Activated naive CD4-positive, alpha-beta T cell treated with anti-CD3 and anti-CD28 coated beads, Interleukin-2, amount 50 U/mL, for 72 hours (primary cell): Measurements from ENCODE around the gene ZNF19. TPM values are rescaled to one million over a fixed set of nuclear protein-coding genes. Genes with fewer than 3 reads are reported as not detected.
A peak's percentile ranks its signal among the peaks of the same experiment; 100 is the strongest.

ENCODE experiments used
- ATAC-seq, 2 donors: fragments of 150-1000 bp; cut with Tn5 transposase; 2 replicates each; pipeline ENCODE4 v1.10.0; 2021; ENCODE audit warnings: mild to moderate bottlenecking in 2 of 2, moderate library complexity in 2 of 2
- DNase-seq, 2 donors: peaks; one replicate each; pipeline ENCODE4 v3.0.0; 2021 to 2022; ENCODE audit warnings: low spot score in 2 of 2
- H3K27ac Mint-ChIP-seq, 2 donors: one replicate each; pipeline ENCODE4 v1.8.0; 2022; ENCODE audit warnings: mild to moderate bottlenecking in 2 of 2, mixed read lengths in 2 of 2
- H3K36me3 Mint-ChIP-seq, 2 donors: one replicate each; pipeline ENCODE4 v1.8.0; 2022; ENCODE audit warnings: mixed read lengths in 2 of 2
- H3K9me3 Mint-ChIP-seq, 2 donors: one replicate each; pipeline ENCODE4 v1.8.0; 2022; ENCODE audit warnings: mixed read lengths in 2 of 2
- total RNA-seq, 2 donors: library from RNA; stranded (reverse); gene quantifications; one replicate each; pipeline ENCODE4 v1.2.3, GENCODE V29; 2022

The ZNF19 gene
- total RNA-seq, 2 donors from 2014 or later, result 1.1 to 2.4 TPM

- Mint-ChIP-seq H3K27ac (no peak overlapping the region), H3K9me3 (no peaks in the 10 kb centered on the region), H3K36me3 (no peaks in the 10 kb centered on the region)
- DNase-seq (peak in 1 of 2 donors; percentile 57), ATAC-seq (peak; percentile 63 to 66)
Measured at GRCh38 chr16:71499775-71500364, 10.7 kb upstream of the ZNF19 start.

DNA sequence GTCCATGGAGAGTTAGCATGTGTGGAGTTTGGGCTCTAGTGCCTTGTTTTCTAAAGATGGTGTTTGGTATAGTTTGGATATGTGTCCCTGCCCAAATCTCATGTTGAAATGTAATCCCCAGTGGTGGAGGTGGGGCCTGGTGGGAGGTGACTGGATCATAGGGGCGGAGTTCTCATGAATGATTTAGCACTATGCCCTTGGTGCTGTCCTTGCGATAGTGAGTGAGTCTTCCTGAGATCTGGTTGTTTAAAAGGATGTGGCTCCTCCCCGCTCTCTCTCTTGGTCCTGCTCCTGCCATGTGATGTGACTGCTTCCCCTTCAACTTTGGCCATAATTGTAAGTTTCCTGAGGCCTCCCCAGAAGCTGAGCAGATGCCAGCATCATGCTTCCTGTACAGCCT, 8.9 kb upstream of the ZNF19 start:
- no peaks in the 10 kb centered on the region for H3K9me3 Mint-ChIP-seq
- no peaks in the 10 kb centered on the region for H3K36me3 Mint-ChIP-seq
- DNase-seq (no peak), ATAC-seq (no peak)
- no peak overlapping the region for H3K27ac Mint-ChIP-seq

DNA sequence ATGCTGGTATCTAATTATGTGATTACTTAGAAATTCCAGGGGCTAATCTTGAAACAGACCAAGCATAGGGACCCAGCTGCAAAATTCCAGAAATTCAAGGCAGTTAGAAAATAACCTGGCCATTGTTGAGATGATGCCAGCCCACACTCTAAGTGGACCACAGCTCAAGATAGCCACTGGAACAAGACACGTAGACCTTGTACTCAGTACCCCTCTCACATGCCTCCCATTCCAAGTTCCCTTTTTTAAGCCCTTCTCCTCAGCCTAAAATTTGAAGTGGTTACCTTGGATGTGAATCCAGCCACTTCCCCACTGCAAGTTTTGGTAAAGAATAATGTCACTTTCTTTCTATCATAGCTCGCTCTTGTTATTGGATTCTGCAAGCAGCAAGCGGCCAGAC, 4.1 kb upstream of the ZNF19 start:
- no peak for DNase-seq
- no peaks in the 10 kb centered on the region for H3K9me3 Mint-ChIP-seq
- no peak overlapping the region for H3K27ac Mint-ChIP-seq
- ATAC-seq, result no peak
- no peaks in the 10 kb centered on the region for H3K36me3 Mint-ChIP-seq

DNA sequence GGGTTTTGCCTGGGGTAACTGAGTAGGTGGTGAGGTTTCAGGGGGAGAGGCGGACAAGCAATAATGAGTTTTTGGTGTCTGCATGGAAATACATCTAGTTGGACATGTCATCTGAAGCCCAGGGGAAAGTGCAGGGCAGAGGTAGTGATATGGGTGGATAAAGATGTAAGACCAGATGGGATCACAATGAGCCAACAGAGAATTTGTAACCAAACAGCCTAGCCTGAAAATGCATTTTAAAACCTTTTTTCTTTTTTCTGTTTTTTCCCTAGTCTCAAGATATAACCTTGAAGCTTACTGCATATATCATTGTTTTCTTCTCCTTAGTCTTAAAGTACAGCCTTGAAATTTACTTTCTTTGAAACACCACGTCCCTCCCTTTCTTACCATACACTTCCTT, 3.7 kb upstream of the ZNF19 start:
- Mint-ChIP-seq H3K36me3 (no peaks in the 10 kb centered on the region), H3K27ac (no peak overlapping the region), H3K9me3 (no peaks in the 10 kb centered on the region)
- no peak for ATAC-seq
- no peak for DNase-seq

GRCh38 chr16:71491054-71491453, 1.9 kb upstream of the ZNF19 start:
- ATAC-seq (no peak), DNase-seq (no peak)
- Mint-ChIP-seq H3K36me3 (no peaks in the 10 kb centered on the region), H3K9me3 (no peaks in the 10 kb centered on the region), H3K27ac (no peak overlapping the region)

- ATAC-seq (no peak), DNase-seq (no peak)
- Mint-ChIP-seq H3K27ac (no peak overlapping the region), H3K36me3 (no peaks in the 10 kb centered on the region), H3K9me3 (no peaks in the 10 kb centered on the region)
Measured at GRCh38 chr16:71490361-71490760, 1.2 kb upstream of the ZNF19 start.

DNA sequence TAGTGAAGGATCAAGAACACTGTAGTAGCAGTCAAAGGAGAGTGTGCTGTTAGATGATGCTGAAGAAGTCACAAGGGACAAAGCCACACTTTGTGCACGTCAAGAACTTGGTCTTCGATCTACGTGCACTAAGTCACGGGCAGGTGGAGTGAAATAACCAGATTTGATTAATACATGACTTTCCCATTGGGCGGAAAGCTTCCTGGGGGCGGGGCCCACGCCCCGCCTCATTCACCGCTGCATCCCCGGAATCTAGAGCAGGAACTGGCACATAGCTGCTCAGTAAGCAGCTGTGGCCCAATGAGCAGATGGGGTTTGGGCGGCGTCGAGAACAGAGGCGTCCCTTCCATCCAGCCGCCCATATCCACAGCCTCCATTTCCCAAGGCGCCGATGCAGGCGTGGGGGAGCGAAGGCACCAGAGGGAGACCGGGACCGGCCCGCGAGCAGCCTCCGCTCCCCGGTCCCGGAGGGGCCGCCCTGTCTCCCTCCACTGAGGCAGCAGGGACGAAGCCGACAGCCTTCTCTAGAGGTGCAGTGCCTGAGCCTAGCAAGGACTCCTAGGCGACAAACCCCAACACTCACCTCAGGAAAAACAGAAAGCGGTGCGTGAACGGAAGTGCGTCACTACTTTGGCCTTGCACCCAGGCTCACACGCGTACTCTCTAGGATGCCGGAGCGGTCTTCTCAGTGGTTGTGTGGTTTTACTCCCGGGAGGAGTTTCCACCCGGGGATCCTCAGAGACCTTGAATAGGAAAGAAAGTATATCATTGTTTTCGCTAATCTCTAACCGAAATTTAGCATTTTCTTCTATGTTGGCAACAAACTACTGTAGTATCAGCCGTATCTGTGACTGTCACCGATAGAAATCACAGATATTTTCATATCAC, 4.9 kb downstream of the ZNF19 start:
- peak; percentile 69 to 87 for DNase-seq
- Mint-ChIP-seq H3K27ac (peak overlapping the region; percentile 82 to 93), H3K9me3 (no peaks in the 10 kb centered on the region), H3K36me3 (peaks cover 0 to 7% of the 10 kb centered on the region in 2 donors)
- peak; percentile 94 for ATAC-seq

DNA sequence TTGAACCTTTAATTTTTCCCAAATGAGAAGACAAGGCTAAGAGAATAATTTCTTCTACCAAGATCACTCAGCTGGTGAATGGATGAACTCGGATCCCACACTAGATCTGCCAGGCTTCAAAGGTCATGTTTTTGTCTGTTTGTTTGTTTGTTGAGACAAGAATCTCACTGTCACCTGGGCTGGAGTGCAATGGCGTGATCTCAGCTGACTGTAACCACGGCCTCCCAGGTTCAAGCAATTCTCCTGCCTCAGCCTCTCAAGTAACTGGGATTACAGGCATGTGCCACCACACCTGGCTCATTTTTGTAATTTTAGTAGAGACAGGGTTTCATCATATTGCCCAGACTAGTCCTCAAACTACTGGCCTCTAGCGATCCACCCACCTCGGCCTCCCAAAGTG, 6.6 kb downstream of the ZNF19 start:
- H3K9me3 Mint-ChIP-seq, result no peaks in the 10 kb centered on the region
- H3K27ac Mint-ChIP-seq, result no peak overlapping the region
- DNase-seq (no peak), ATAC-seq (no peak)
- peaks cover 0 to 7% of the 10 kb centered on the region in 2 donors for H3K36me3 Mint-ChIP-seq

DNA sequence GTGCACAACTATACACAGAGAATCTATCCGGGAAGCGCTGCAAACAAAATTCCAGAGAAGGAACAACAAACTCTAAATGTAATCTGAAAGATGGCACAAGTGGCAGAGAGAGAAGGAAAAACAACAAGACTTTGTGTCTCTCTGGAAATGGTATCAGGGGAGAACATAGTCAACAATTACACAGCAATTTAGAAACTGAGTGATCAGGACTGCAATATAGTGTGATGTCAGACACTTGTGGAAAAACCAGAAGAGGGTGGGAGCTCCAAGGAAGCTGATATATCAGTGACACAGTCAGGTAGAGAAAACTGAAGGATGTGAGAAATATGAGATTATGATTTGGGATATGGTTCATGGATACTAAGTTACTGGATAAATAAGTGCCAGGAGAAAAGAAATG, 8.2 kb downstream of the ZNF19 start:
- no peaks in the 10 kb centered on the region for H3K9me3 Mint-ChIP-seq
- H3K36me3 Mint-ChIP-seq, result peaks cover 3 to 7% of the 10 kb centered on the region in 2 donors
- peak overlapping the region in 1 of 2 donors; percentile 9 for H3K27ac Mint-ChIP-seq
- DNase-seq (no peak), ATAC-seq (no peak)

- no peak for DNase-seq
Measured at GRCh38 chr16:71479420-71479819, 9.7 kb downstream of the ZNF19 start.

DNA sequence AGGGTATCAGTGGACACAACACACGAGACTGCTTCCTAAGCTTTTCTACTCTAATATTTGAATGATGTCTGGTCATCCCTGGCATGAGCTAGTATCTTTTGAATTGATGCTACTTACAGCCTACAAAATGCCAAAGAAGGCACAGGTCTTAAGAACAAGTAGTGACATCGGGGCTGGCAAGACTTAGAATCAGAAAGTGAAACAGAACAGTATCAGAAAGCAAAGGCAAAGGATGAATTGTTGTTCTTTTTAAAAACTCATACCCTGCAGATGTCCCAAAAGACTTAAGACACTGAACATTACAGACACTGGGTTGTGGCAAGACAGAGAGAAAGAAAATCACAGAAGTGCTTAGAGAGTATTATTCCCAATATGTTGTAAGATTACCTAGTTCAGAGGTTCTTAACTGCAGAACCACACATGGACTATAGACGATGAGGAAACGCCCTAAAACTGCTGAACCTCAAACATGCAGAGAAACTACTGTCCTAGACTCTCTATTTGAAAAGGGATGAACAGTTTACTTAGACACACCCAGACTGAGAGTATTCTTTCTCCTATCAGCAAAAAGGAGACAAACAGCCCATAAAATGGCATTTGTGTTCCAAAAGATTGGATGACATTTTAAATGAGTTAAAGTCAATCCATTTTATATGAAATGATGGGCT, 12.5 kb downstream of the ZNF19 start:
- Mint-ChIP-seq H3K27ac (no peak overlapping the region), H3K36me3 (peaks cover 0 to 5% of the 10 kb centered on the region in 2 donors), H3K9me3 (no peaks in the 10 kb centered on the region)
- DNase-seq (no peak), ATAC-seq (no peak)

More at GRCh38 chr16:71479420-71479819, 9.7 kb downstream of the ZNF19 start:
- no peak for ATAC-seq
- H3K36me3 Mint-ChIP-seq, result peaks cover 5 to 7% of the 10 kb centered on the region in 2 donors
- H3K27ac Mint-ChIP-seq, result no peak overlapping the region
- H3K9me3 Mint-ChIP-seq, result no peaks in the 10 kb centered on the region

DNA sequence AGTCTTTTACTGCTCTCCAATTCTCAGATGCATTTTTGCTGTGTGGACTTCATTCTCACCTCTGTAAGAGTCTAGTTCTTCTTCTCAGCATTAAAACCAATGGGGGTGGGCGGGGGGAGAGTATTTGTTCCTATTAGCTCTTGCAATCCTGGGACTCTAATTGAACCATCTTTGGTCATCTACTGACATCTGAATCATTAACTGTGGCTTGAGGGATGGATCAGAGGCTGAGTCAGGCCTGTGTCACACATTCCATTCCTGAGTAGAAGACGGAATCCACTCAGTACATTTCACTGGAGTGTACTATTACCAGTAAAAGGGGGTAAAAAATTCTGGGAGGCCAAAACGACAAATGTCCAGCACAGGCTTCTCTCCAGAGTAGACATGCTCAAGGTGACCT, 14.3 kb downstream of the ZNF19 start:
- Mint-ChIP-seq H3K36me3 (peaks cover 0 to 5% of the 10 kb centered on the region in 2 donors), H3K9me3 (no peaks in the 10 kb centered on the region), H3K27ac (no peak overlapping the region)
- ATAC-seq, result no peak
- no peak for DNase-seq

DNA sequence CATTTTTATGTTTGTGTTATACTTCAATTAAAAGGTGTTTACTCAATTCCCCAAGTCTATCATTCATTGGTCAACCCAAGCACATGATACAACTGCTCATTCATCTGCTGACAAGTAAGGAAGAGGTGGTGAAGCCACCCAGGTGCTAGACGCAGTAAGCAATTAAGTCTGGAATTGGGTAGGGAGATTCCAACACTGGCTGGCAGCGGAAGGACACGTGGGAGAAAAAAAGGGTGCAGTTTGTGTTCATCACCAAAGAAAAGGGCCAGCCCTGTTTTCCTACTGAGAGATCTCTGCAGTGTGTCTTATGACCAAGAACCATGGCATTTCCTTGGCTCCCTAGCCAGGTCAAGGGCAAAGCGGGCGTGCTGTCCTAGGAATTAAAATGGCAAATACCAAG, 15.2 kb downstream of the ZNF19 start:
- Mint-ChIP-seq H3K27ac (no peak overlapping the region), H3K36me3 (peaks cover 0 to 5% of the 10 kb centered on the region in 2 donors), H3K9me3 (no peaks in the 10 kb centered on the region)
- ATAC-seq (no peak), DNase-seq (no peak)

DNA sequence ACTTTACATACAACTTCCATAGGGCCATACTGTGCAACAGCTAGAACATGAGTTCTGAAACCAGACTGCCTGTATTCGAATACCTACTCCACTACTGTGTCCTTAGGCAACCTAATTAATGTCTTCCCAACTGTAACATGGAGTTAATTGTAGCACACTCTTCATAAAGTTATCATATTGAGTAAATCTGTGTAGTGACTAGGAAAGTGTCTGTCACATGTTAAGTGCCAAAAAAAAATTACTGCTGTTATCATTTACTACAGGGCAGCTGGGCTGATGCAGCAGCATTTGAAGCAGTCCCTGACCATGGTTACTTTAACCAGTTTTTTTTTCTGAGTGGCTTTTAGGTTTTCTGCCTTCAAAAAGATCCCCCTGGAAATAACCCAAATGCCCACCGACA, 16.2 kb downstream of the ZNF19 start:
- H3K36me3 Mint-ChIP-seq, result peaks cover 0 to 5% of the 10 kb centered on the region in 2 donors
- no peak for ATAC-seq

DNA sequence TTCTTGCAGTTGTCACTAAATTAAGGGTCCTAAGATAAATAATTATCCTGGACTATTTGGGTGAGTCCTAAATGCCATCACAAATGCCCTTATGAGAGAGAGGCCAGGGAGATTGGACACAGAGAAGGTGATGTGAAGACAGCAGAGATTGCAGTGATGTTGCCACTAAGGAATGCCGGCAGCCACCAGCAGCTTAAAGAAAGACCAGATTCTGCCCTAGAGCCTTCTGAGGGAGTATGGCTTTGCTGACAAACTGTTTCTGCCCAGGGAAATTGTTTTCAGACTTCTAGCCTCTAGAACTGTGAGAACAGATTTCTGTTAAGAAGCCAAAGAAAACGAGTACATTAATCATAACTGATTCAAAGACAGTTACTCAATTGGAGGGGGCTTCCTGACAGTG, 17.1 kb downstream of the ZNF19 start:
- no peak for ATAC-seq
- no peak overlapping the region for H3K27ac Mint-ChIP-seq
- DNase-seq, result no peak
- no peaks in the 10 kb centered on the region for H3K9me3 Mint-ChIP-seq
- peaks cover 0 to 5% of the 10 kb centered on the region in 2 donors for H3K36me3 Mint-ChIP-seq

More for the DNA sequence above, 16.2 kb downstream of the ZNF19 start:
- Mint-ChIP-seq H3K27ac (no peak overlapping the region), H3K9me3 (no peaks in the 10 kb centered on the region)
- DNase-seq, result no peak

DNA sequence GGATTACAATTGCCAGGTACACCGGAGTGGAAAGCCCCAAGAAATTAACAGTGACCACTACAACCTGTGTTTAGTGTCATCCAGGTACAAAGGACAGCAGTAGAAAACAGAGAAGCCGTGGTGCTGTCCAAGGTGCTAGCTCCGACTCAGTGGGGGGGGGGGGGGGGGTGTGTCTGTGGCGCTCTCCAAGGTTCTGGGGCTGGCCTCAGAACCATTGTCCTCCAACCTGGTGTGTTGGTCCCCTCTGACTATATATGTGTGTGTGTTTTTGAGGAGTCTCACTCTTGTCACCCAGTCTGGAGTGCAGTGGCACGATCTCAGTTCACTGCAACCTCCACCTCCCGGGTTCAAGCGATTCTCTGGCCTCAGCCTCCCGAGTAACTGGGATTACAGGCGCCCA, 21.3 kb downstream of the ZNF19 start:
- H3K9me3 Mint-ChIP-seq, result no peaks in the 10 kb centered on the region
- no peaks in the 10 kb centered on the region for H3K36me3 Mint-ChIP-seq
- ATAC-seq (peak in 1 of 2 donors; percentile 52), DNase-seq (peak in 1 of 2 donors; percentile 43)
- no peak overlapping the region for H3K27ac Mint-ChIP-seq

- ATAC-seq, result no peak
- H3K36me3 Mint-ChIP-seq, result peaks cover 8 to 11% of the 10 kb centered on the region in 2 donors
- H3K27ac Mint-ChIP-seq, result no peak overlapping the region
- H3K9me3 Mint-ChIP-seq, result no peaks in the 10 kb centered on the region
- no peak for DNase-seq
Measured at GRCh38 chr16:71464231-71464630, 24.9 kb downstream of the ZNF19 start.
